Stimulated activated CD4-positive, alpha-beta T cell treated with anti-CD3 and anti-CD28 coated beads, TNF-alpha, amount 100 ng/mL, for 48 hours (primary cell): ENCODE data around the gene SLC30A10.
"Not testable (repeated sequence)": the region's sequence is repeated elsewhere in the genome, so short reads cannot be mapped to it uniquely, and the experiment has no call there.

ENCODE experiments used
- DNase-seq, 3 donors: peaks; one replicate each; pipeline ENCODE4 v3.0.0-alpha.2; 2020; ENCODE audit warnings: low read depth in 3 of 3

SLC30A10 gene

GRCh38 chr1:219927298-219927955 lies 930 bp downstream of the SLC30A10 start:
- no peak for DNase-seq

DNA sequence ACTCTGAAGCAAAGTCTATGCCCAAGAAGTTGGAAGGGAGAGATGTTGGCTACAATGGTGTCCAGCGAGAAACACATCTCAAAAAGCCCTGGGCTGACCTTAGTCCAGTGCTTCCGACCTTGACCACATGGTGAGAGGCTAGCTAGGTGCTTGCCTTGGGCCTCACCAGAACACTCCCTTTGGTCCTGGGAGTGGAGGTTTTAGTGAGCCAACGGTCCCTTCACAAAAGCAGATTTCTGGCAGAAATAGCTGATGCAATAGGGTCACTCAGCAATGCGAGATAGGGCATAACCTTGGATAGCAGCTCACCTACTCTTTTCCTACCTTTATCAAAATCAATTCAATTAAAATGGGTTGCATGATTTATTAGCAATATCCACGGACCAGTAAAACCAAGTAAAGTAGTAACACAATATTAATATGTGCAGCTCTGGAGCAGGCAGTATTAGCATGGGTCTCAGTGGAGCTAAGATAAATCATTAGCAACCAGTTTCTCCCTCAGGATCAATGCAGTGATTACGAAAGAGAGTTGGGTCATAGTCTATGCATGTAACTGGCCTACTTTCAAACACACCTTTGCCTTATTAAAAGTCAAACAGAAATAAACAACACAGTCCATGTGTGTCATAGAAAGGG lies 1.9 kb downstream of the SLC30A10 start:
- DNase-seq = no peak

GRCh38 chr1:219924342-219924741 lies 4.0 kb downstream of the SLC30A10 start:
- no peak for DNase-seq

- no peak for DNase-seq
Measured at GRCh38 chr1:219917851-219918466, 10.4 kb downstream of the SLC30A10 start.

GRCh38 chr1:219917281-219917680 lies 11.1 kb downstream of the SLC30A10 start:
- DNase-seq = no peak

GRCh38 chr1:219916257-219916656 lies 12.1 kb downstream of the SLC30A10 start:
- DNase-seq = no peak

- no peak for DNase-seq
Measured at GRCh38 chr1:219913005-219913770, 15.2 kb downstream of the SLC30A10 start.

- no peak for DNase-seq
Measured at GRCh38 chr1:219910716-219911115, 17.6 kb downstream of the SLC30A10 start.

DNA sequence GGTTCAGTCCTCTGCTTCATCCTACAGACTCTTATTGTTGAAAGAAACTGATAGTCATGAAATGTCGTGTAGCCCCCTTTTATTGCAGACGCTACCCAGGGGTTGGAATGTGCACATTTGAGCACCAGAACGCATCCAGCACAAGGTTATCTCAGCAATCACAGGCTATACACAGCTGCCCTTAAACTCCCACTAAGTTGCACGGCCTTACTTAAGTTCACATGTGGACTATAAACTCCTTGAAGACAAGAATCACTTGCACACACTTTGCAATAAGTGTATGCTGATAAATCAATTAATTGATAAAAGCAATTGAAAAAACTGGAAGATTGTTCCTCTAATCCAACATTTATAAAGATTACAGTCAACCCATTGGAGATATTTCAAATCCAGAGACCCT lies 18.9 kb downstream of the SLC30A10 start:
- DNase-seq = no peak

DNA sequence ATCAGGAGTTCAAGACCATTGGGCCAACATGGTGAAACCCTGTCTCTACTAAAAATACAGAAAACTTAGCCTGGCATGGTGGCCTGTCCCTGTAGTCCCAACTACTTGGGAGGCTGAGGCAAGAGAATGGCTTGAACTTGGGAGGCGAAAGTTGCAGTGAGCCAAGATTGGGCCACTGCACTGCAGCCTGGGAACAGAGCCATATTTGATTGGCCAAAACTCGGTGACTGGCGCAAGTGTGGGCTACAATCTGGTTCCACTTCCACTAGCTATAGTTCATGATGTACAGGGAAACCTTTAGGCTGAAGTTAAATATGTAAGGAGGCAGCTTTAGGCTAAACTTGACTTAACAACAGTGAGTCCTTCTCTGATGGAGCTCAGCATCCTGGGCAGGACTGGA lies 20.2 kb downstream of the SLC30A10 start:
- DNase-seq = no peak

DNA sequence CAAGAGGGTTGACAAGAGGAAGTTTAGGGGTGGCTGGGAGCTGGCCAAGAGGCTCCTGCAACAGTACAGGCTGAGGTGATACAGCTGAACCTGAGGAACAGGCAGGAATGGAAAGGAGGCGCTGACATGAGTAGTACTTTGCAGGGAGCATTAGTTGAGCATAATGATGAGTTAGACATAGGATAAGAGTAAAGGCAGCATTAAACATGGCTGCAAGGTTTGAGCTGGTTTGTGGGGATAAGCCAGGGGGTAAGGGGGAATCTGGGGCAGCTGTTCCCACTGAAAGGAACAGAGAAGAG lies 20.6 kb downstream of the SLC30A10 start:
- DNase-seq = no peak

- no peak for DNase-seq
Measured at GRCh38 chr1:219906924-219907771, 21.2 kb downstream of the SLC30A10 start.

- not testable (repeated sequence) for DNase-seq
Measured at GRCh38 chr1:219906565-219906923, 21.8 kb downstream of the SLC30A10 start.

GRCh38 chr1:219905524-219905923 lies 22.8 kb downstream of the SLC30A10 start:
- no peak for DNase-seq

GRCh38 chr1:219904934-219905333 lies 23.4 kb downstream of the SLC30A10 start:
- no peak for DNase-seq

DNA sequence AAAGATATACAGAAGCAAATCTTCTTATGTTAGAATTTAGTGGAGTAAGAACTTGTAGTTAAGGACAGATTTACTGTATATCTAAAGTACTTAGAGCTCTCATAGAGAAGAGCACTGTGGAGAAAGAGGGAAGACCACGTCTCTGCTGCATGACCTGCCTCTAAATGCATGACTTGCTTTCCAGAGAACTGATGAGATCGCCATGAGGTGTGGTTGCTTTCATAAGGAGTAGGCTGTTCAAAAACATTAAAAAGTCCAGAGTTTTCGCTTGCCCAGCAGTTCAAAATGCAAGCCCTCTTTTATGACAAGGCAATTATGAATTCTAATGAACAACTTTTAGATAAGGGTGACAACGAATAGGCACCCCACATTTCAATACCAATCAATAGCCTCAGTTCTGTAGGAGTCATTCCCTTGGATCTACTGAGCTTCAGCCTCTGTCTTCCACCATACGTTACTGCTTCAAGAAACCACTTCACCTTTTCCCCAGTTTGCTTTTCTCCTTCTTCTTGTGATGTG lies 24.9 kb downstream of the SLC30A10 start:
- DNase-seq = no peak

GRCh38 chr1:219902951-219903350 lies 25.4 kb downstream of the SLC30A10 start:
- no peak for DNase-seq

DNA sequence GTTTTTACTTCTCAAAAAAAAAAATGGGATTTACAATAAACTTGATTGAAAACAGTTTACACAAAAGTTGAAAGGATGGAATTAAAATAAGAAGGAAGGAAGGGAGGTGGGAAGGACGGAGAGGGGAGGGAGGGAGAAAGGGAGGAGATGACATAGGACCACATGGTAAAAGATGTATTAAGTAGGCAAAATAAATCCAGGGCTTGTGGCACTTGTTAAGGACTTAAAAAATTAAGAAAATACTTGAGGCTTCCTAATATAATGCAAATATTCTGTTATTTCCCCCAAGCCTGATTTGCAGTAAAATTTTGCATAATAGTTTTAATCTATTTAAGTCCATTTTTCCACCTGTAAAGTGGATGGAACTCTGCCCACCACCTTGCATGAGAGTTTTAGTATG lies 27.5 kb downstream of the SLC30A10 start:
- no peak for DNase-seq

DNA sequence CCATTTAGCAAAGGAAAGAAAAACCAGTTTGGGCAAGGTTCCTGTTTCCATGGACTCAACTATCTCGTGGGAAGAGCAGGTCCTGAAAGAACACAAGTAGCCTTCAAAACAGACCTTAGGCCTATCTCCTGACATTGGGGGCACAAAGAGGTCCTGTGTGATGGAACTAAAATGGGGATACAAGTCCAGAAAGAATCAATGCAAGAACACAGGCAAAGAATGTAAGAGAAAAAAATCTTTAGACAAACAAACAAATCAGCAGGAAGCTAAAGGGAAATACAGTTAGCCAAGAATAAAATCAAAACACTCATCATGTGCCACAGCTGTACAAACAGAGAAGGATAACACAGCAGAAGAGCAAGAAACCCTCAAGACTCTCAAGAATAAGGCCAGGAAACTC lies 28.2 kb downstream of the SLC30A10 start:
- DNase-seq = no peak

- DNase-seq = no peak
Measured at GRCh38 chr1:219898375-219898774, 30.0 kb downstream of the SLC30A10 start.

- DNase-seq = no peak
Measured at GRCh38 chr1:219897914-219898313, 30.4 kb downstream of the SLC30A10 start.

DNA sequence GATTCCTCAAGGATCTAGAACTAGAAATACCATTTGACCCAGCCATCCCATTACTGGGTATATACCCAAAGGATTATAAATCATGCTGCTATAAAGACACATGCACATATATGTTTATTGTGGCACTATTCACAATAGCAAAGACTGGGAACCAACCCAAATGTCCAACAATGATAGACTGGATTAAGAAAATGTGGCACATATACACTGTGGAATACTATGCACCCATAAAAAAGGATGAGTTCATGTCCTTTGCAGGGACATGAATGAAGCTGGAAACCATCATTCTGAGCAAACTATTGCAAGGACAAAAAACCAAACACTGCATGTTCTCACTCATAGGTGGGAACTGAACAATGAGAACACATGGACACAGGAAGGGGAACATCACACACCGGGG lies 36.1 kb downstream of the SLC30A10 start:
- not testable (repeated sequence) for DNase-seq
